Sigmoid colon (tissue), 4 donors: ENCODE measurements around the gene DGKI.

Experiments
- CTCF ChIP-seq, 4 experiments: fragments of 450-650 bp in 3 of 4; fragments of 200-600 bp in 1 of 4; IDR thresholded peaks; one replicate each; pipeline ENCODE4 v1.5.1; 2016 to 2019; ENCODE audit warnings: antibody characterized with exemption in 4 of 4, mild to moderate bottlenecking in 3 of 4, moderate library complexity in 2 of 4
- EP300 ChIP-seq, 4 donors: sonication (generic); formaldehyde crosslinking; IDR thresholded peaks; one replicate each; pipeline ENCODE4 v1.6.1; 2017; ENCODE audit warnings: antibody characterized with exemption in 4 of 4
- POLR2A ChIP-seq, 2 donors: fragments of 450-650 bp; IDR thresholded peaks; one replicate each; pipeline ENCODE4 v1.6.1; 2016; ENCODE audit warnings: antibody characterized with exemption in 2 of 2, mild to moderate bottlenecking in 2 of 2, moderate library complexity in 2 of 2
- POLR2AphosphoS5 ChIP-seq, 4 donors: sonication (generic); formaldehyde crosslinking; IDR thresholded peaks; one replicate each; pipeline ENCODE4 v1.6.1; 2017; ENCODE audit warnings: antibody characterized with exemption in 4 of 4

GRCh38 chr7:137507096-137507495 is 339.7 kb downstream of the DGKI start:
- TF ChIP-seq CTCF (IDR thresholded peaks at IDR 0.05) = no peak
- TF ChIP-seq POLR2A (IDR thresholded peaks at IDR 0.05) = no peak
- no peak for TF ChIP-seq POLR2AphosphoS5 (IDR thresholded peaks at IDR 0.05)
- no peak for TF ChIP-seq EP300 (IDR thresholded peaks at IDR 0.05)
